Stomach (tissue), 4 donors: ENCODE measurements around the gene ARPC1A.

ENCODE experiments used
- CTCF ChIP-seq, 7 experiments: fragments of 450-650 bp in 4 of 7; fragments of 200-600 bp in 3 of 7; sonication (generic) in 3 of 7; IDR thresholded peaks; one replicate each; pipeline ENCODE4 v1.5.1; 2016 to 2019; ENCODE audit warnings: antibody characterized with exemption in 7 of 7, control low read depth in 2 of 7, mild to moderate bottlenecking in 1 of 7
- POLR2A ChIP-seq, 4 donors: fragments of 450-650 bp; IDR thresholded peaks; one replicate each; pipeline ENCODE4 v1.6.1; 2016; ENCODE audit warnings: antibody characterized with exemption in 4 of 4, control low read depth in 2 of 4, mild to moderate bottlenecking in 1 of 4, moderate library complexity in 1 of 4

GRCh38 chr7:99402854-99403253 lies 77.2 kb downstream of the ARPC1A start:
- no peak for TF ChIP-seq CTCF (IDR thresholded peaks at IDR 0.05)
- TF ChIP-seq POLR2A (IDR thresholded peaks at IDR 0.05): no peak
